Activated T-cell treated with anti-CD3 and anti-CD28 coated beads for 1 hour (primary cell): Measurements from ENCODE around the gene MYL6.
A peak's percentile ranks its signal among the peaks of the same experiment; 100 is the strongest.

Source experiments
- DNase-seq: peaks from one replicate; pipeline ENCODE4 v3.0.0-alpha.2; 2020; ENCODE audit warnings: low read depth

MYL6 gene

DNA sequence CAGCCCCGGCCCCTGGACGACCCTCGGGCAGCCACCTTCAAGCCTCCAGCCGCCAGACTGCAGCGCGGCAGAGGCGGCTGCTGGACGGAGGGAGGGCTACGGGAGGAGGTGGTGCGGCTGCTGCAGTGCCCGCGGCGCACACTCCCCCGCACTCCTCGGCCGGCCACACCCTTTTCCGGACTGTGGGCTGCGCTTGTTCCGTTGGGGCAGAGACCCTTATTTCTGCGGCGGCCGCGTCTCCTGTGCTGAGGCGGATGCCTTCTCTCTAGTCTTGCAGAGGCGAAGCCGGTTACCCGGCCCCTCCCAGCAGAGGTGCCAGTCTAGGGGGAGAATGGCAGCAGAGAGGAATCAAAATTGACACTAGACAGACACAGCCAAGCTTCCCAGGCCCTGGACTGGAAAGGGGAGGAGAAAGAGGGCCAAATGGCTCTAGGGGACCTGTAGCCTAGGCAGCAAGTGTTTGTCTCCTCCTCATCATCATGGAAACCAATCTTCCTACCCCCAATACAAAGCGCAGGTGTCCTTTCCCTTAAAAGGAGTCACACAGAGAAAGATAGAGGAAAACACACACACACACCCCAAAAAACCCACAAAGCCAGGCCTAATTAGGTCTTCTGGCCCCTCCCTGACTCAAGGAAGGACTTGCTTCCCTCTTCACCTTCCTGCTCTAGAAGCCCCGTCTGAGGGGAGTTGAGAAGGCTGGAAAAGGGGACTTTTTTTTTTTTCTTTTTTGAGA, 28.8 kb upstream of the MYL6 start:
- DNase-seq = peak; percentile 66

DNA sequence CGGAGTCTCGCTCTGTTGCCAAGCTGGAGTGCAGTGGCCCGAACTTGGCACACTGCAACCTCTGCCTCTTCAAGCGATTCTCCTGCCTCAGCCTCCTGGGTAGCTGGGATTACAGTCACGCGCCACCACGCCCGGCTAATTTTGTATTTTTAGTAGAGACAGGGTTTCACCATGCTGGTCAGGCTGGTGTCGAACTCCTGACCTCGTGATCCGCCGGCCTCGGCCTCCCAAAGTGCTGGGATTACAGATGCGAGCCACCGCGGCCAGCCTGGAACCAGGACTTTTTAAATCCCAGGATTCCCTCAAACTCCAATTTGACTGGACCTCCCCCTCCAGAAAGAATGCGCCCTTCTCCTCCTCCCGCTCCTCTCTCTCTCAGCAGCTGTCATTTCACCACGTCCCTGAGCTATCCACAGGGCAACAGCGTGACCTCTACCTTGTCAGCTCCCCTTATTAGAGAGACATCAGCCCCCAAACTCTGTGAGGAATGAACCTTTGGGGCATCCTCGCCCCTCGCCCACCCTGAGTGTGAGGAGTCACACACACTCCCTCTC, 28.1 kb upstream of the MYL6 start:
- DNase-seq = no peak

DNA sequence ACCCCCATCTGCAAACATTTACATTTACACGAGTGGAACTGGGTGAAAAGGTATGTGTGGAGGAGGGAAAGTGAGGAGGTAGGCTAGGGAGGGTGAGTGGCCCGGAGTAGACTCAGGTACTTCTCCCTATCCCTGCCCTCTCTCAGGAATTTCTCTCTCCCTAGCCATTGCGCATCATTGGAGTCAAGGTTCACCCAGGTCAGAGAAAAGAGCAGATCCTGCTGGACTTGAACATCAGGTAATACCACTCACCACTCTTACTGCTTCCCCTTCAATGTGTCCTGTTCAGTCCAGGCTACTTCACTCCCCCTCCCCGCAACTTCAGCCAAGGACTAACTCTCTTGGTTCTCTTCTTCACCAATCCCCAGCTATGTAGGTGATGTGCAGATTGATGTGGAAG, 27.3 kb upstream of the MYL6 start:
- DNase-seq = no peak

DNA sequence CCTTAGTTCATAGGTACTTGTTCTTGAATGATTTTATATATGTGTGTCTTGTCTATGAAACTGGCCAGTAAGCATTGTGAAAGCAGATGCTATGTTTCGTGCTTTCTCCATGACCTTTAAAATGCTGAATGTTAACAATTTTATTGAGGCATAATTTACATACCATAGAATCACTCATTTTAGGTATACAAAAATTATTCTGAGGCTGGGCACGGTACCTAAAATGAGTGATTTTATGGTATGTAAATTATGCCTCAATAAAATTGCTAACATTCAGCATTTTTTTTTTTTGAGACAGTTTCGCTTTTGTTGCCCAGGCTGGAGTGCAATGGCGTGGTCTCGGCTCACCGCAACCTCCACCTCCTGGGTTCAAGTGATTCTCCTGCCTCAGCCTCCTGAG, 23.3 kb upstream of the MYL6 start:
- no peak for DNase-seq

DNA sequence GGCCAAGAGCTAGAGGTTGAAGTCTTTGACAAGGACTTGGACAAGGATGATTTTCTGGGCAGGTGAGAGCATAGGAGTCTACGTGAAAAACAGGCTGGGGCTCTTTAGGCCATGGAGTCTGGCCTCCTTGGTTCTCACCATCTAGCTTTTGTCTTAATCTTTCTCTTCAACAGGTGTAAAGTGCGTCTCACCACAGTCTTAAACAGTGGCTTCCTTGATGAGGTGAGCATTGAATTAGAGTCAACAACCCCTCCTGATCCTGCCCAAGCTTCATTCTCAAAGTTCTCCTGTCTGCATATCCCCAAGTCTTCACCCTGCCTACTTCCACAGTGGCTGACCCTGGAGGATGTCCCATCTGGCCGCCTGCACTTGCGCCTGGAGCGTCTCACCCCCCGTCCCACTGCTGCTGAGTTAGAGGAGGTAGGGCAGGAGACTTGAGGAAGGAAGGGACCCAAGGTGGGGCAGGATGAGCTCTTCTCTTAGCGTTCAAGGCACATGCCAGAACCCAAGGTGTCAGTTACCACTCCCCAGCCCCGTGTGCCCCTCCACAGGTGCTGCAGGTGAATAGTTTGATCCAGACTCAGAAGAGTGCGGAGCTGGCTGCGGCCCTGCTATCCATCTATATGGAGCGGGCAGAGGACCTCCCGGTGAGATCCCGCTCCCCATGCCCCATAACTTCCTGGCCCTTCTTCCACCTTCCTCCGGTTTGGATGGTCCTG, 20.1 kb upstream of the MYL6 start:
- no peak for DNase-seq

DNA sequence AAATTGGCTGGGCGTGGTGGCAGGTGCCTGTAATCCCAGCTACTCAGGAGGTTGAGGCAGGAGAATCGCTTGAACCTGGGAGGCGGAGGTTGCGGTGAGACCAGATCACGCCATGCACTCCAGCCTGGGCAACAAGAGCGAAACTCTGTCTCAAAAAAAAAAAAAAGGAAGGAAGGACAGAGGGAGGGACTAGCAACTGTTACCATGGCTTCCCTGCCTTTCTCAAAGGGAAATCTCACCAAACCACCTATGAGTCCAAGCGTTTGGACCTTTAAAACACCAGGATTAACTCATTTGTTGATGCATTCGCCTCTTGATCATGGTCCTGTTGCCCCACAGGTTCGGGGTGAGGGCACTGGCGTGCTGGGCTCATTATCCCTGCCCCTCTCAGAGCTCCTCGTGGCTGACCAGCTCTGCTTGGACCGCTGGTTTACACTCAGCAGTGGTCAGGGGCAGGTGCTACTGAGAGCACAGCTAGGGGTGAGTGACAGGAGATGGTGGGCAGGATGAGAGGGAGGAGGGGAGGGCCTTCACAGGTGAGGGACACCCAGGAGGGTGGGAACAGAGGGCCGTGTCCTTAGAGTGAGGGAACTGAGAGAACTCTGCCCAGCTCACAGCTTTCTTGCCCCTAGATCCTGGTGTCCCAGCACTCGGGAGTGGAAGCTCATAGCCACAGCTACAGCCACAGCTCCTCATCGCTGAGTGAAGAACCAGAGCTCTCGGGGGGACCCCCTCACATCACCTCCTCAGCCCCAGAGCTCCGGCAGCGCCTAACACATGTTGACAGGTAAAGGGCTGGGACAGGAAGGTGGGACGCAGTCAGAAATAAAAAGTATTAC, 16.0 kb upstream of the MYL6 start:
- DNase-seq = no peak

DNA sequence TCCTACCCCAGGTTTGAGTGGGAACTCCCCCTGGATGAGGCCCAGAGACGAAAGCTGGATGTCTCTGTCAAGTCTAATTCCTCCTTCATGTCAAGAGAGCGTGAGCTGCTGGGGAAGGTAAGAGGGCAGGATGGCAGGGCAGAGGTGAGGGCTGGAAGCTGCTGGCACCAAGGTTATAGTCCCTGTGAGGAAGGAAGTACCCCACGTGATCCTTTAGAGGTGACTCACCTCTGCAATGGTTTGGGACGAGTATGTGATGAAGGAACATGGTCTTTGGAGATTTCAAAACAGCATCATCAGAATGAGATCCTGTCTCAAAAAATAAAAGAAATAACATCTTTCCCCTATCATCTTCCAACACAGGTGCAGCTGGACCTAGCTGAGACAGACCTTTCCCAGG, 14.9 kb upstream of the MYL6 start:
- DNase-seq = no peak

DNA sequence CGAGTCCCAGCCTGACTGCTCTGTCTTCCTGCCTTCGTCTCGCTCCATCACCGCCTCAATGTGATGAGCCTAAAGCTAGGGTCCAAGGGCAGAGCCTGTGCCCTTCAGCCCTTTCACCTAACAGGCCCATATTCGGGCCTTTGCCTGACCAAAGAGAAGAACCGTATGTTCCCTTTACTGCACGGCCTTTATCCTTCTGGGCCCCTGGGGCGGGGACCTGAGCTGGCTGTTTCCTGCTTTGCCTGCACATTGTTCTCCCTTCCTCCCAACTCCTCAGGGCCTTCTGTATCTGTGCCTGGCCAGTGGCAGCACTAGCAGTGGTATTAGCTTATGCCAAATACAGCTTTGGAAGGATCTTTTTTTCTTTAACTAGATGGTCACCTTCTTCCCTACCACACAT, 14.3 kb upstream of the MYL6 start:
- DNase-seq = no peak

DNA sequence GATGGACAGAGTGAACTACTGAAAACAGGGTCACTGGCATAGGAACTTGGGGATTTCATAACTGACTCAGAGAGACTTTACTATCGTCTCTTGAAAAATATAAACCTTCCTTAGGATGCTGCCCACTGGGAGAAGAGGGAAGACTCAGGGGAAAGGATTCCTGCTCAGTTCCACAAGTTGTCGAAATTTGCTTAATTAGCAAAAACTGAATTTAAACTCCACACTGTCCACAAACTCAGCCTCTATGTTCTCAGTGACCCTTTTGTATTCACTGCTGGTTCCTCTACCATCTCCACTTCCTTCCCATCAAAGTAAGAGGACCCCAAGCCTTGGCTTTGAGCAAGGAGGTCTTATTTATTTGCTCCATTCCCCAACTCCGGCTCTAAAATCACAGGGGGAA, 12.9 kb upstream of the MYL6 start:
- DNase-seq = no peak

DNA sequence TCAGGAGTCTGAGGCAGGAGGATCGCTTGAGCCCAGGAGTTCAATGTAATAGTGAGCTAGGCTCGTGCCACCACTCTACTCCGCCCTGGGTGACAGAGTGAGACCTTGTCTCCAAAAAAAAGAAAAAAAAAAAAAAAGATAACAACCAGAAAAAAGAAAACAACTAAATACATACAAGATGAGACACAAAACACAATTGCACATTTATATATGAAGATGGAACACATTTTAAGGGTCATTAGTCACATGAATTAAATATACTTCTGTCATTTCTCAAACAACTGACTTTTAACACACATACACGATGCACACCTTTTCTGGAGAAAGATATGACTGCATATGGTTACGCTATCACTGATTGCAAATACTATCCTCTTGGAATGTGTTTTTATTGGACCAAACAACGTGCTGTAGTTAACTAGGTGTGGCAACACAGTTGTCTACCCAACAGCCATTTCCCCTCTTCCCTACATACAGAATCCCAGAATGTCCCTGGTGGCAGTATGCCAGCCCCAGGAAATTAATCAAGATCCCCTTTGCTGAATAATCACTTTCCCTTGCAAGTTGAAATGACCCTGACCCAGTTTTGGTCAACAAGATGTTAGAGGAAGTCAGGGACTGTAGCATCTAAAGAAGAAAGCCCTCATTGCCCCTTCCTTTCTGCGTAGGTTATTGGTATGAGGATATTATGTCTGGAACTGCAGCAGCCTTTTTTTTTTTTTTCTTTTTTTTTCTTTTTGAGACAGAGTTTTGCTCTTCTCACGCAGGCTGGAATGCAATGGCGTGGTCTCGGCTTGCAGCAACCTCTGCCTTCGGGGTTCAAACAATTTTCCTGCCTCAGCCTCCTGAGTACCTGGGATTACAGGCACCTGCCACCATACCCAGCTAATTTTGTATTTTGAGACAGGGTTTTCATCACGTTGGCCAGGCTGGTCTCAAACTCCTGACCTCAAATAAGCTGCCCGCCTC, 11.4 kb upstream of the MYL6 start:
- DNase-seq = no peak

DNA sequence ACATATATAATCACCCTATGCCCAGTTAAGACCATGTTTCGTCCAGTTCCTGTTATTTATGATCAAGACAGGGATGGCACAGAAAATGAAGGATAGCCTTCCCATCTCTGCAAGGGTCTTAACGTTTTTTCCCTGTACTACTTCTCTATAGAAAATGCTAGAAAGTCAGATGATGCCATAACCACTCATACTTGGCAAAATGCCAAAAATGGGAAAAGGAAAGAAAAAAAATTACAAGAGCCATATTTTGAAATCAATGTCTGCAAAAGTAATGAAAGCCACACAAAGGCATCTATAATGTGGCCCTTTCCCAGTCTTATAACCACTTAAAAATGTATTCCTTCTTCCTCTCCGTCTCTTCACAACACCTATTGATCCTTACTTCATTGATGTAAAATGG, 7.6 kb upstream of the MYL6 start:
- no peak for DNase-seq

DNA sequence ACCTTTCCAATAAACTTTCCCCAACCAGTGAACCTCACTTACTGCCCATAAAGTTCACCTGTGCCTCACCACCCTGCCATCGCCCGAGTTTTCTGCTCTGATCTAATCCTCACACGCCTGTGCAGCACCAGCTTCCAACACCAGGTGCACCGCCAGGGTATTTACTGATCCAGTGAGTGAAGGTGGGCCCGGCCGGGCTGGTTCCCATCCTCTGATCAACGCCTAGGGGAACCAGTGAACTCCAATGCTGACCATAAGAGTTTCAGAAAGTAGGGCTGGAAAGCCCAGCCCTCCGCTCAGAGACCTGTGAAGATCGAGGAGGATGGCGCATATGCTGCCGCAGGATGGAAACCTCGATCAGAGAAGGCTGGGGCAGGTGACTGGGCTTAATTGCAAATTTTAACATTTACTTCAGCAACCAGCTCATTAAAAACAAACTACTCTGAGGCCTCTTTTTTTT, 6.5 kb upstream of the MYL6 start:
- DNase-seq = peak; percentile 50

DNA sequence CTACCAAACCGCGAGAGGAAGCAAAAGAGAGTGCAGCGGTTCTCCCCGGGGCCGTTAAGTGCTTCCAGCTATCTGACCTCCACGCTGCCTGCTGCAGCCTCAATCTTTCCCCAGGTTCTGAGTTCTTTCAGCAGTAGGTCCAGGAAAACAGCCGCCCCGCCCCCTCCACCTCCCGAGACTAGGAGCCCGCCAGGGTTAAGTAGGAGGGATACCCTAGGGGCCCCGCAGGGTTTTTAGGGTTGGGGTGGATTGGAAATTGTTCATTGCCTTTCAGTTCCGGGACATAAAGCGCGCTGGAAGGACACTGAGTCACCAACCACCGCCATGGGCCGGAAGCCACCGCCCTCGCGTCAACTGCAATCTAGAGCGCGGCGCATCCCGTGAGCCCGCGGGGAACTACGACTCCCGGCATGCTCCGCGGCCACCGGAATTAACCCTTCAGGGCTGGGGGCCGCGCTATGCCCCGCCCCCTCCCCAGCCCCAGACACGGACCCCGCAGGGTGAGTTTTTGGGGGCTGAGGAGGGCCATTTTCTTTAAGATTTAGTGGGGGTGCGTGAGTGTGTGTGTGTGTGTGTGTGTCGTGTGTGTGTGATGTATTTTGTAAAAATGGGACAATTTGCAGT, 5.9 kb upstream of the MYL6 start, which contains the start of gene MYL6B:
Gene MYL6B (plus strand): TSS at position 456 of the 624 bp plus-strand sequence. CDS start 1,332 bp downstream, outside the sequence.
- peak; percentile 88 for DNase-seq

DNA sequence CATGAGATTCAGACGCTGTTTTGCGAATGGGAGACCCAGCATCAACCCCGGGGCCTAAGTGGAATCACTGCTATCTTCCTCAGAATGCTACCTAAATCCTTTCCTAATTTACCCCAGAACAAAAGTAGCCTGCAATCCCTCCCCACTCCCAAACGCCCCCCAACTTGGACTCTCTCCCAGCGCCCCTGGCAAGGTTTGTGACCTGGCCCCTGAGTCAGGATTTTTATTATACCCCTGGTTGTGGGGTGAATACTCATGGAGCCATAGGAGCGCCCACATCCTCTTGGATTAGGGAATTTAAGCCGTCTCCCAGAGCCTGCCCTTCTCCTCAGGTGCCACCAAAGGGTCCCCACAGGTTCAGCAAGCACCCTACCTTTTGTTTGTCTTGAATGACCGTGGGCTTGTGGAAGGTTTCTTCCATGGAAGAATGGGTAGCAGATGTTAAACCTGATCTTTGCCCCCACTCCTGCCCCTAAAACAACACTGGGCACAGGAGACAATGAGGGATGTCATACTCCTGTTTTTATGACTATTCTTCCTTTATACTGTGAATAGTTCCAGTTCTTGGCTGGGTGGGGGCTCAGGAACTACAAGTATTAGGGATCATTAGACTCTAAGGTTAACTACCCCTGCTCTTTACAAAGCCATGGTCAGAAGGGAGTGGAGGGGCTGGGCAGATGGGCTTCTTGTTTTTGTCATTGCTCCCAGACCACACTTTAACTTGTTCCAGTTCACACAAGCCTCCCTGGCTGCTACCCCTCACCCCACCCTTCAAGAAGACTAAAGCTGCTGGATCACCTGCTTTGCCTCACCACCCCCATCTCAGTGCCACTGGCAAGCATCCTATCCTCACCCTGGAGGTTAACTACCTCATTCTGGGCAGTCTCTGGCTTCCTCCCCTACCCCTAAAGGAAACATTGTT, 5.1 kb upstream of the MYL6 start:
- no peak for DNase-seq

DNA sequence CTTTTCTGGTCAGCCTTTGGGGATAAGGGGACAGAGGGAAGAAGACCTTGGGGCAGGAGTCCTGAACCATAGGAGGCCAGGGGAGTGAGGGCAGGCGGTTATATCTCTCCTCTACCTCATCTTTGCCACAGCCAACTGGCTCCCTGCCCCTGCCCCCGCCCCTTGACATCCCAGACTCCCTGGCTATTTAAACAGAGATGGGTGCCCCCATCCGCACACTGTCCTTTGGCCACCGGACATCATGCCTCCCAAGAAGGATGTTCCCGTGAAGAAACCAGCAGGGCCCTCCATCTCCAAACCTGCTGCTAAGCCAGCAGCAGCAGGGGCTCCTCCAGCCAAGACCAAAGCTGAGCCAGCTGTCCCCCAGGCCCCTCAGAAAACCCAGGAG, 4.5 kb upstream of the MYL6 start:
- no peak for DNase-seq

DNA sequence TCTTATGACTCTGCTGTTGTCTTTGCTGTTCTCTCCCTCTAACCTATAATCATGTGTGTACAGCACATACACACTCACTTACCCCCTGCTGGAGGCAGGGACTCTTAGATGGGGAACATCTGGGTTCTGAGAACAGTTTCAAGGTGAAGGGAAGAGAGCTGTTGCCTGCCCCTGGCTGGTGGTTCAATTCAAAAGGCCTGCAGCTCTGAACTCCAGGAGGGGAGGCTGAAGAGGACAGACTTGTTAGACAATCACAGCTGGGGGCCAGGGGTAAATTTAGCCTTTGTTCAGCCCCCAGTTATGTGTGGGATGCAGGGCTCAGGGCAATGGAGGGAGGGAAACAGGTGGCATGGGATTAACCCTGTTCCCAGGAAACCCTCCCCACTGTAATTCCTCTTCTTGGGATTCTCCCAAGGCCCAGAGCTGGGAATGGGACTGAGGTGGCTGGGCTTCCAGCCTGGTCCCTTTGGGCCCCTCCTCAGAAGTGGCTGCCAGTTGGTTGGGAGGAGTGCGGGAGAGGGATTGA, 3.9 kb upstream of the MYL6 start:
- DNase-seq = no peak

DNA sequence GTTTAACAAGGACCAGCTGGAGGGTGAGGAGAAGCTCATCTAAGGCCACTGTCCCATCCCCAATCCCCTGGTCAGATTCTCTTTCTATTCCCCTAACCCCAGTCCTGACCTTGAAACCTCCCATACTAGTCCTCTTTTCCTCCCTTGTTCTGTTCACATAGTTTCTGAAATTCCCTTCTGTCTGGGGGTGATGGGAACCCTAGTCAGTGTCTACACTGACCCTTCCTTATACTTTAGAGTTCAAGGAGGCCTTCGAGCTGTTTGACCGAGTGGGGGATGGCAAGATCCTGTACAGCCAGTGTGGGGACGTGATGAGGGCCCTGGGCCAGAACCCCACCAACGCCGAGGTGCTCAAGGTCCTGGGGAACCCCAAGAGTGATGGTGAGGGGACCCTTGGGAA, 3.3 kb upstream of the MYL6 start:
- no peak for DNase-seq

DNA sequence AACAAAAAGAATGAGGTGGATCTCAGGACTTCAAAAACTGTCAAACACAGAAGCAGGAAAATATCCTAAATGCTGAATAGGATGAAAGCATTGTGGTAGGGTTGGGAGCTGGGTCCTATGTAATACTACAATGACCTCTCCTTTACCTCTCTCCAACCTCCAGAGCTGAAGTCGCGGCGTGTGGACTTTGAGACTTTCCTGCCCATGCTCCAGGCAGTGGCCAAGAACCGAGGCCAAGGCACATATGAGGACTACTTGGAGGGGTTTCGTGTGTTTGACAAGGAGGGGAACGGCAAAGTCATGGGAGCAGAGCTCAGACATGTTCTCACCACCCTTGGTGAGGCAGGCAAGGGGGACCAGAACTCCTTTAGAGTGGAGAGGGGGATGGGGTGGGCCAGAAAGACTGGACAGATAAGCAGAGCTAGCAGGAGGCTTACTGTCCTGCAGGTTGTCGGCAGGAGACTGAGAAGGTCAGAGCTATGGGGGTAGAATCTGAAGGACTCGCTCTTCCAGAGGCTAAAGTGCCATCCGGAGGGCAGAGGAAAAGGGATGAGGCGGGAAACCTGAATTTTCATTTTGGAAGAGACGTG, 2.8 kb upstream of the MYL6 start:
- DNase-seq = no peak
